Keratinocyte (primary cell): Measurements from ENCODE around the gene ADAP2.
A peak's percentile ranks its signal among the peaks of the same experiment; 100 is the strongest.

ENCODE experiments used
- EZH2 ChIP-seq: IDR thresholded peaks from one replicate; pipeline ENCODE4 v1.6.1; 2012; ENCODE audit warnings: inconsistent platforms, mild to moderate bottlenecking, low read length, moderate library complexity
- TF ChIP-seq, protein P1 (sequence below), 3 experiments: IDR thresholded peaks in 1 of 3; conservative IDR thresholded peaks in 1 of 3; optimal IDR thresholded peaks in 1 of 3; 2 replicates in 2 of 3; 3 replicates in 1 of 3; pipeline versions ENCODE3 to v1.5.1; 2011; ENCODE audit warnings: low read length in 3 of 3, mild to moderate bottlenecking in 3 of 3, moderate library complexity in 2 of 3, control low read depth in 1 of 3, inconsistent platforms in 1 of 3; ENCODE audit not compliant: insufficient read depth in 2 of 3; ENCODE audit errors: extremely low read depth in 1 of 3

DNA sequence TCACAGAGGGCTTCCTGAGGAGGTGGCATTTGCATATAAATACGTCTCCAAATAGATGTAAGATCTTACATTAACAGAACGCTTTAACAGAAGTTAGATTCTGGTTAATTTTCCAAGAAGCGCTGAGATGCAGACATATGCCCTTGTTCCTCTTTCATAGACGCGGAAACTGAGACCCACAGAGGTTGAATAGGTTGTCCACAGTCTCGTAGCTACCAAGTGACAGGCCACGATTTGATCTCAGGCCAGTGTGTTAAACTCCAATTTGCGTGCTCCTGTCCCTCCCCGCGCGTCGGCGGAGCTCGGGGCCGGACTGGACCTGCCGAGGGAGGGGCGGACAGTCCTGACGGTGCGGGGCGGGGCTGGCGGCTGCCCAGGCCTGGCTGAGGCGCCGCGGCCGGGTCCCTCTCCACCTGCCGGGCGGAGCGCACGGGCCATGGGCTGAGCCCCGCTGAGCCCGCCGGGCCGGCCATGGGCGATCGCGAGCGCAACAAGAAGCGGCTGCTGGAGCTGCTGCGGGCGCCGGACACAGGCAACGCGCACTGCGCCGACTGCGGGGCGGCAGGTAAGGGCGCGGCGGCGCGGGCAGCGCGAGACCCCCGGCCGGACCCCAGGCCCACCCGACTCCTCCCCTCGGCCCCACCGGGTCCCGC lies at the start of gene ADAP2:
- TF ChIP-seq, protein P1, sequence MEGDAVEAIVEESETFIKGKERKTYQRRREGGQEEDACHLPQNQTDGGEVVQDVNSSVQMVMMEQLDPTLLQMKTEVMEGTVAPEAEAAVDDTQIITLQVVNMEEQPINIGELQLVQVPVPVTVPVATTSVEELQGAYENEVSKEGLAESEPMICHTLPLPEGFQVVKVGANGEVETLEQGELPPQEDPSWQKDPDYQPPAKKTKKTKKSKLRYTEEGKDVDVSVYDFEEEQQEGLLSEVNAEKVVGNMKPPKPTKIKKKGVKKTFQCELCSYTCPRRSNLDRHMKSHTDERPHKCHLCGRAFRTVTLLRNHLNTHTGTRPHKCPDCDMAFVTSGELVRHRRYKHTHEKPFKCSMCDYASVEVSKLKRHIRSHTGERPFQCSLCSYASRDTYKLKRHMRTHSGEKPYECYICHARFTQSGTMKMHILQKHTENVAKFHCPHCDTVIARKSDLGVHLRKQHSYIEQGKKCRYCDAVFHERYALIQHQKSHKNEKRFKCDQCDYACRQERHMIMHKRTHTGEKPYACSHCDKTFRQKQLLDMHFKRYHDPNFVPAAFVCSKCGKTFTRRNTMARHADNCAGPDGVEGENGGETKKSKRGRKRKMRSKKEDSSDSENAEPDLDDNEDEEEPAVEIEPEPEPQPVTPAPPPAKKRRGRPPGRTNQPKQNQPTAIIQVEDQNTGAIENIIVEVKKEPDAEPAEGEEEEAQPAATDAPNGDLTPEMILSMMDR (optimal IDR thresholded peaks at IDR 0.05 in 1 of 3, IDR thresholded peaks at IDR 0.05 in 1 of 3, conservative IDR thresholded peaks at IDR 0.05 in 1 of 3; ENCODE audit: extremely low read depth in 1 of 3, insufficient read depth in 2 of 3, low read length in 3 of 3) = no peak
- peak; percentile 72 for TF ChIP-seq EZH2
